GM12878 (cell line): Measurements from ENCODE around the gene PKD1L1. TPM values are rescaled to one million over a fixed set of nuclear protein-coding genes. Genes with fewer than 3 reads are reported as not detected.

ENCODE experiments used
- ATAC-seq: fragments of 200-7000 bp; cut with Tn5 transposase; 3 replicates; pipeline ENCODE4 v1.9.1; 2020; ENCODE audit warnings: mild to moderate bottlenecking, moderate library complexity
- BruUV-seq: library from RNA; stranded (reverse); fragments of 400-500 nt; replicated peaks from 2 replicates; lab custom pipeline; 2021; lab: Mats Ljungman, UMichigan
- CTCF ChIA-PET: fragments of 300-600 bp; sonication (Branson Sonifier 250); formaldehyde crosslinking; extraction: SDS; loops from one replicate; lab custom pipeline; 2021; ENCODE audit warnings: inconsistent platforms; lab: Yijun Ruan, JAX
- POLR2A ChIA-PET: fragments of 350-600 bp; formaldehyde crosslinking; extraction: SDS; loops from one replicate; lab custom pipeline; 2021; ENCODE audit warnings: inconsistent platforms; lab: Charles Lee
- RAD21 ChIA-PET: fragments of 300-600 bp; sonication (Branson Sonifier 250); formaldehyde crosslinking; loops from one replicate; lab custom pipeline; 2023; ENCODE audit warnings: antibody characterized with exemption; ENCODE audit not compliant: unreplicated experiment; lab: Charles Lee
- SMC1A ChIA-PET: fragments of 300-600 bp; sonication (Branson Sonifier 250); formaldehyde crosslinking; loops from one replicate; lab custom pipeline; 2023; ENCODE audit not compliant: unreplicated experiment, uncharacterized antibody; lab: Charles Lee
- DNase-seq: peaks from one replicate; pipeline ENCODE4 v3.0.0-alpha.2; 2011; ENCODE audit warnings: low read depth, low spot score
- FAIRE-seq: peaks from 3 replicates; lab custom pipeline; 2011; peaks lifted over from hg19 to GRCh38; lab: Jason Lieb, UNC
- H2AFZ ChIP-seq: 2 replicates; pipeline ENCODE4 v1.6.0; 2011; ENCODE audit warnings: low read depth, low read length, control low read depth; ENCODE audit not compliant: control insufficient read depth
- H3K27ac ChIP-seq: 2 replicates; pipeline ENCODE4 v1.5.1; 2011; ENCODE audit warnings: control low read depth; ENCODE audit not compliant: control insufficient read depth, insufficient read depth
- H3K27me3 ChIP-seq, 2 experiments: replicated peaks in 1 of 2; 2 replicates each; pipeline versions ENCODE4 v1.6.0 to v1.6.1; 2011; ENCODE audit warnings: low read length in 1 of 2; ENCODE audit not compliant: control insufficient read depth in 2 of 2, insufficient read depth in 2 of 2
- H3K36me3 ChIP-seq, 2 experiments: 2 replicates each; pipeline ENCODE4 v1.5.1; 2011; ENCODE audit warnings: low read length in 1 of 2; ENCODE audit not compliant: control insufficient read depth in 2 of 2, insufficient read depth in 2 of 2
- H3K4me1 ChIP-seq: 2 replicates; pipeline ENCODE4 v1.6.1; 2011; ENCODE audit warnings: mild to moderate bottlenecking, low read length, moderate library complexity, mixed read lengths; ENCODE audit not compliant: control insufficient read depth, insufficient read depth
- H3K4me2 ChIP-seq: 2 replicates; pipeline ENCODE4 v1.6.0; 2011; ENCODE audit warnings: control low read depth; ENCODE audit not compliant: control insufficient read depth, insufficient read depth
- H3K4me3 ChIP-seq: fragments of 200-600 bp; sonication (generic); 2 replicates; pipeline ENCODE4 v1.5.1; 2016
- H3K79me2 ChIP-seq: 2 replicates; pipeline ENCODE4 v1.6.0; 2011; ENCODE audit warnings: low read length; ENCODE audit not compliant: control insufficient read depth, insufficient read depth
- H3K9ac ChIP-seq: 2 replicates; pipeline ENCODE4 v1.8.0; 2011; ENCODE audit warnings: low read length, control low read depth, mixed read lengths; ENCODE audit not compliant: control insufficient read depth, insufficient read depth
- H3K9me3 ChIP-seq: replicated peaks from 3 replicates; pipeline ENCODE4 v1.5.1; 2011; ENCODE audit warnings: mild to moderate bottlenecking, low read length; ENCODE audit not compliant: control insufficient read depth, insufficient read depth
- H4K20me1 ChIP-seq: 2 replicates; pipeline ENCODE4 v1.6.0; 2011; ENCODE audit not compliant: control insufficient read depth, insufficient read depth
- ASH2L ChIP-seq: fragments of 300-600, 200-600 bp; sonication (generic); IDR thresholded peaks from 2 replicates; pipeline ENCODE4 v1.6.1; 2017; ENCODE audit warnings: low read depth, mild to moderate bottlenecking, borderline replicate concordance
- CBFB ChIP-seq: IDR thresholded peaks from 2 replicates; pipeline ENCODE4 v1.6.1; 2016; ENCODE audit warnings: antibody characterized with exemption, low read depth
- GABPA ChIP-seq: IDR thresholded peaks from 2 replicates; pipeline ENCODE4 v1.6.1; 2014; ENCODE audit warnings: antibody characterized with exemption, low read depth, mild to moderate bottlenecking, inconsistent platforms
- NBN ChIP-seq: fragments of 450-650 bp; IDR thresholded peaks from 2 replicates; pipeline ENCODE4 v1.6.1; 2016
- POLR2AphosphoS5 ChIP-seq: IDR thresholded peaks from 2 replicates; pipeline ENCODE4 v1.6.1; 2011; ENCODE audit warnings: mild to moderate bottlenecking, low read length, inconsistent platforms
- SMAD1 ChIP-seq: fragments of 450-650 bp; IDR thresholded peaks from 2 replicates; pipeline ENCODE4 v1.6.1; 2018; ENCODE audit warnings: mild to moderate bottlenecking, low read depth; ENCODE audit not compliant: partially characterized antibody
- WGBS: methylation state at CpG from one replicate; pipeline ENCODE4 v1.1.6; 2016; ENCODE audit warnings: low lambda C conversion rate; ENCODE audit not compliant: insufficient replicate concordance, insufficient coverage; ENCODE audit errors: missing lambda C conversion rate; 5-methylcytosine and 5-hydroxymethylcytosine counted together
- in situ Hi-C: fragments of 300-500 bp; cut with MboI; formaldehyde crosslinking; loops from 9 replicates; pipeline ENCODE4 v1.14.3; 2018; ENCODE audit warnings: mixed read lengths
- intact Hi-C: fragments of 100-400 bp; cut with micrococcal nuclease; formaldehyde crosslinking; loops from one replicate; pipeline ENCODE4 v1.14.2; 2022; ENCODE audit not compliant: unreplicated experiment
- polyA plus RNA-seq, 11 experiments: library from polyadenylated mRNA; depleted of rRNA in 4 of 11; unstranded in 6 of 11; stranded (reverse) in 5 of 11; fragments of >200 nt; fragmentation: Nextera tagmentation in 4 of 11; fragmentation: Illumina TruSeq in 1 of 11; extraction: Ambion mirVana in 4 of 11; extraction: Trizol in 1 of 11; gene quantifications; 1 replicate in 1 of 11; 2 replicates in 10 of 11; pipeline versions ENCODE4 v1.2.1 to v1.2.3, GENCODE V29; 2011 to 2016; ENCODE audit warnings: inconsistent platforms in 2 of 11, missing spikeins in 2 of 11, low read depth in 1 of 11
- total RNA-seq, 4 experiments: library from RNA; depleted of rRNA in 3 of 4; stranded (reverse); fragments of >200 nt in 3 of 4; fragmentation: Illumina TruSeq in 1 of 4; extraction: Trizol in 1 of 4; gene quantifications; 2 replicates each; pipeline versions ENCODE4 v1.2.1 to v1.2.3, GENCODE V29; 2013 to 2021
- TF ChIP-seq, protein P1 (sequence below): fragments of 450-650 bp; IDR thresholded peaks from 2 replicates; pipeline ENCODE4 v1.6.1; 2018; ENCODE audit warnings: mild to moderate bottlenecking, low read depth, moderate library complexity; ENCODE audit not compliant: partially characterized antibody
- TF ChIP-seq, protein P2 (sequence below): fragments of 150-350 bp; IDR thresholded peaks from 2 replicates; pipeline ENCODE4 v1.6.1; 2016; ENCODE audit warnings: low read depth, low read length

PKD1L1 gene
- total and polyA plus RNA-seq, 10 of the 15 experiments (the other 5 are each of a cell fraction or from before 2014, with no cell fraction given): under 0.01 to 0.05 (median 0.02) TPM; not detected in 3

DNA sequence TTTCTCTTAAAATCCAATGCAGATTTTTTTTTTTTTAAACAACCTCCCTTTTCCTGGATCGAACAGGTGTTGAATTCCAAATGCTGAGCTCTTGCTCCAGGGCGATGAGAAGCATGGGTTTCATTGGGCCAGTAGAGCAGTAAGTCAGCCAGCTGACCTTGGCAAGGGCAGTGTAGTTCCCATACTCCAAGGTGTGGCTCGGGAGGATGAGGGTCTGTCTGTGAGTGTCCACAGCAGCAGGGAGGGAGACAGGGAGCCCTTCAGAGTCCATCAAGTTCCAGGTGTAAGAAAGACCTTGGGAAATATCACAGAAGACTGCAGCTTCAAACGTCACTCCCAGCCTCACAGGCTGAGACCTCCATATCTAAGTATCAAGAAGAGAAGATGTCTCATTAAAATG is 50.4 kb downstream of the PKD1L1 start:
- ChIA-PET SMC1A (no interaction called here), RAD21 (no interaction called here), POLR2A (no interaction called here), CTCF (no interaction called here)
- no TSS peak for BruUV-seq
- intact Hi-C loops: no loop called here
- ATAC-seq: no peak
- FAIRE-seq: no peak
- no peaks in the 10 kb centered on the region for H3K4me1 ChIP-seq
- TF ChIP-seq ASH2L: no peak
- no peak for TF ChIP-seq POLR2AphosphoS5
- H4K20me1 ChIP-seq: no peaks in the 10 kb centered on the region
- 44% methylated on average over 4 of the region's 4 CpGs for WGBS
- H3K27me3 ChIP-seq: peaks cover 2 to 6% of the 10 kb centered on the region in 2 experiments; a peak in 2 of 4 replicates
- no peak overlapping the region for H2AFZ ChIP-seq
- no peaks in the 10 kb centered on the region for H3K79me2 ChIP-seq
- no peak overlapping the region for H3K9ac ChIP-seq
- no peaks in the 10 kb centered on the region for H3K9me3 ChIP-seq
- no peak overlapping the region for H3K4me2 ChIP-seq
- no peak overlapping the region for H3K4me3 ChIP-seq
- in situ Hi-C loops: no loop called here
- no peaks in the 10 kb centered on the region for H3K36me3 ChIP-seq
- H3K27ac ChIP-seq: no peak overlapping the region
- no peak for DNase-seq

DNA sequence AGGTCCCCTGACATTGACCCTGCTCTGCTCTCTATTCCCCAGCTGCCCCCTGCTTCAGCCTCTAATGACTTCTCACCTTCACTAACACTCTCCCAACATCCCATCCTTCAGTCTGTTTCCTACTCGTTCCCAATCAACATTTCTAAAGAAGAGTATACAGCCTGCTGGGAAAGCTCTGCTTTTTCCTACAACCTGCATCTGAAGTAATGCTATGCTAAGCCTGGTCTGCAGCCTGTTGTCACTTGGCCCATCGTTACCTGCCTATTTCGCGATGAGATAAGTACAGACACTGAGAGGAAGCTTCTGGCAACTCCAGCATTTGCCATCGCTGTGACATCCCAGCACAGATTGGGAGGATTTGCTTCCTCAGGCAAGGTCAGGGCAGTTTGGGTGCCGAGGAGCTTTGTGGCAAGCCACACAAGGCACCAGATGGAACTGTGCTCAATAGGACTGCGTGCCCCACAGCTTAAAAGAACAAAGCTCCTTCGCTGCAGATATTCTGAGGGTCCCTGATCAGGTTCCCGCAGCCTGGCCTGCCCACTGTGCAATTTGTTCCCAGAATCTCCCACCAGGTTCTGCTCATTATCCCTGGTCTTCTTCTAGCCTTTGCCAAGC is 51.4 kb downstream of the PKD1L1 start:
- no TSS peak for BruUV-seq
- peaks cover 2 to 5% of the 10 kb centered on the region in 2 experiments; a peak in 2 of 4 replicates for H3K27me3 ChIP-seq
- DNase-seq: no peak
- FAIRE-seq: no peak
- H3K79me2 ChIP-seq: no peaks in the 10 kb centered on the region
- no peak overlapping the region for H3K4me3 ChIP-seq
- RAD21 ChIA-PET: no interaction called here
- SMC1A ChIA-PET: no interaction called here
- no peaks in the 10 kb centered on the region for H4K20me1 ChIP-seq
- TF ChIP-seq, protein P1, sequence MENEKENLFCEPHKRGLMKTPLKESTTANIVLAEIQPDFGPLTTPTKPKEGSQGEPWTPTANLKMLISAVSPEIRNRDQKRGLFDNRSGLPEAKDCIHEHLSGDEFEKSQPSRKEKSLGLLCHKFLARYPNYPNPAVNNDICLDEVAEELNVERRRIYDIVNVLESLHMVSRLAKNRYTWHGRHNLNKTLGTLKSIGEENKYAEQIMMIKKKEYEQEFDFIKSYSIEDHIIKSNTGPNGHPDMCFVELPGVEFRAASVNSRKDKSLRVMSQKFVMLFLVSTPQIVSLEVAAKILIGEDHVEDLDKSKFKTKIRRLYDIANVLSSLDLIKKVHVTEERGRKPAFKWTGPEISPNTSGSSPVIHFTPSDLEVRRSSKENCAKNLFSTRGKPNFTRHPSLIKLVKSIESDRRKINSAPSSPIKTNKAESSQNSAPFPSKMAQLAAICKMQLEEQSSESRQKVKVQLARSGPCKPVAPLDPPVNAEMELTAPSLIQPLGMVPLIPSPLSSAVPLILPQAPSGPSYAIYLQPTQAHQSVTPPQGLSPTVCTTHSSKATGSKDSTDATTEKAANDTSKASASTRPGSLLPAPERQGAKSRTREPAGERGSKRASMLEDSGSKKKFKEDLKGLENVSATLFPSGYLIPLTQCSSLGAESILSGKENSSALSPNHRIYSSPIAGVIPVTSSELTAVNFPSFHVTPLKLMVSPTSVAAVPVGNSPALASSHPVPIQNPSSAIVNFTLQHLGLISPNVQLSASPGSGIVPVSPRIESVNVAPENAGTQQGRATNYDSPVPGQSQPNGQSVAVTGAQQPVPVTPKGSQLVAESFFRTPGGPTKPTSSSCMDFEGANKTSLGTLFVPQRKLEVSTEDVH: no peak
- TF ChIP-seq GABPA: no peak
- no peak for TF ChIP-seq CBFB
- TF ChIP-seq, protein P2, sequence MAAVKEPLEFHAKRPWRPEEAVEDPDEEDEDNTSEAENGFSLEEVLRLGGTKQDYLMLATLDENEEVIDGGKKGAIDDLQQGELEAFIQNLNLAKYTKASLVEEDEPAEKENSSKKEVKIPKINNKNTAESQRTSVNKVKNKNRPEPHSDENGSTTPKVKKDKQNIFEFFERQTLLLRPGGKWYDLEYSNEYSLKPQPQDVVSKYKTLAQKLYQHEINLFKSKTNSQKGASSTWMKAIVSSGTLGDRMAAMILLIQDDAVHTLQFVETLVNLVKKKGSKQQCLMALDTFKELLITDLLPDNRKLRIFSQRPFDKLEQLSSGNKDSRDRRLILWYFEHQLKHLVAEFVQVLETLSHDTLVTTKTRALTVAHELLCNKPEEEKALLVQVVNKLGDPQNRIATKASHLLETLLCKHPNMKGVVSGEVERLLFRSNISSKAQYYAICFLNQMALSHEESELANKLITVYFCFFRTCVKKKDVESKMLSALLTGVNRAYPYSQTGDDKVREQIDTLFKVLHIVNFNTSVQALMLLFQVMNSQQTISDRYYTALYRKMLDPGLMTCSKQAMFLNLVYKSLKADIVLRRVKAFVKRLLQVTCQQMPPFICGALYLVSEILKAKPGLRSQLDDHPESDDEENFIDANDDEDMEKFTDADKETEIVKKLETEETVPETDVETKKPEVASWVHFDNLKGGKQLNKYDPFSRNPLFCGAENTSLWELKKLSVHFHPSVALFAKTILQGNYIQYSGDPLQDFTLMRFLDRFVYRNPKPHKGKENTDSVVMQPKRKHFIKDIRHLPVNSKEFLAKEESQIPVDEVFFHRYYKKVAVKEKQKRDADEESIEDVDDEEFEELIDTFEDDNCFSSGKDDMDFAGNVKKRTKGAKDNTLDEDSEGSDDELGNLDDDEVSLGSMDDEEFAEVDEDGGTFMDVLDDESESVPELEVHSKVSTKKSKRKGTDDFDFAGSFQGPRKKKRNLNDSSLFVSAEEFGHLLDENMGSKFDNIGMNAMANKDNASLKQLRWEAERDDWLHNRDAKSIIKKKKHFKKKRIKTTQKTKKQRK: no peak
- no peak for TF ChIP-seq NBN
- no peak for TF ChIP-seq SMAD1
- TF ChIP-seq, all 136 proteins: peak for 0
- intact Hi-C loops (no loop called here), in situ Hi-C loops (no loop called here)
- Histone ChIP-seq H3K27ac (no peak overlapping the region), H2AFZ (no peak overlapping the region), H3K4me2 (no peak overlapping the region), H3K4me1 (no peaks in the 10 kb centered on the region), H3K9ac (no peak overlapping the region), H3K36me3 (no peaks in the 10 kb centered on the region), H3K9me3 (no peaks in the 10 kb centered on the region)
- POLR2A ChIA-PET: no interaction called here
- 27% methylated on average over 9 of the region's 9 CpGs for WGBS
- CTCF ChIA-PET: no interaction called here
- no peak for ATAC-seq
